ENCODE data around the gene TCERG1L.

Gene TCERG1L

GRCh38 chr10:131271195-131271880 is 40.2 kb downstream of the TCERG1L start:
- in situ Hi-C loops (cut with MboI; ENCODE audit: low sequenced_read_pairs): no loop called here

- in situ Hi-C loops (cut with MboI; ENCODE audit: low sequenced_read_pairs): no loop called here
These were observed 40.9 kb downstream of the TCERG1L start for GRCh38 chr10:131270461-131271190.

- in situ Hi-C loops (cut with MboI; ENCODE audit: low sequenced_read_pairs): no loop called here
These were observed 41.6 kb downstream of the TCERG1L start for GRCh38 chr10:131269776-131270460.

GRCh38 chr10:131267814-131268095 is 43.8 kb downstream of the TCERG1L start:
- in situ Hi-C loops (cut with MboI; ENCODE audit: low sequenced_read_pairs): no loop called here

- in situ Hi-C loops (cut with MboI; ENCODE audit: low sequenced_read_pairs): no loop called here
These were observed 44.3 kb downstream of the TCERG1L start for GRCh38 chr10:131266936-131267813.

- in situ Hi-C loops (cut with MboI; ENCODE audit: low sequenced_read_pairs): no loop called here
These were observed 47.3 kb downstream of the TCERG1L start for GRCh38 chr10:131264110-131264788.

GRCh38 chr10:131261890-131262475 is 49.5 kb downstream of the TCERG1L start:
- in situ Hi-C loops (cut with MboI; ENCODE audit: low sequenced_read_pairs): no loop called here

GRCh38 chr10:131260452-131261211 is 50.9 kb downstream of the TCERG1L start:
- in situ Hi-C loops (cut with MboI; ENCODE audit: low sequenced_read_pairs): no loop called here

- in situ Hi-C loops (cut with MboI; ENCODE audit: low sequenced_read_pairs): no loop called here
These were observed 51.5 kb downstream of the TCERG1L start for GRCh38 chr10:131260031-131260430.

- in situ Hi-C loops (cut with MboI; ENCODE audit: low sequenced_read_pairs): no loop called here
These were observed 52.0 kb downstream of the TCERG1L start for GRCh38 chr10:131259535-131259934.

- in situ Hi-C loops (cut with MboI; ENCODE audit: low sequenced_read_pairs): no loop called here
These were observed 53.3 kb downstream of the TCERG1L start for GRCh38 chr10:131258256-131258655.

- in situ Hi-C loops (cut with MboI; ENCODE audit: low sequenced_read_pairs): no loop called here
These were observed 54.5 kb downstream of the TCERG1L start for GRCh38 chr10:131257027-131257426.

- in situ Hi-C loops (cut with MboI; ENCODE audit: low sequenced_read_pairs): no loop called here
These were observed 56.7 kb downstream of the TCERG1L start for GRCh38 chr10:131254859-131255252.

- in situ Hi-C loops (cut with MboI; ENCODE audit: low sequenced_read_pairs): no loop called here
These were observed 57.3 kb downstream of the TCERG1L start for GRCh38 chr10:131253931-131254858.

- in situ Hi-C loops (cut with MboI; ENCODE audit: low sequenced_read_pairs): no loop called here
These were observed 58.8 kb downstream of the TCERG1L start for GRCh38 chr10:131252567-131253276.

- in situ Hi-C loops (cut with MboI; ENCODE audit: low sequenced_read_pairs): no loop called here
These were observed 60.4 kb downstream of the TCERG1L start for GRCh38 chr10:131251146-131251541.

- in situ Hi-C loops (cut with MboI; ENCODE audit: low sequenced_read_pairs): no loop called here
These were observed 60.9 kb downstream of the TCERG1L start for GRCh38 chr10:131250454-131251145.

All from HL-60/S4 (cell line).